Measurements from ENCODE around the gene DAB1. TPM values are rescaled to one million over a fixed set of nuclear protein-coding genes. Genes with fewer than 3 reads are reported as not detected.

Gene DAB1
- polyA plus RNA-seq, 3 donors, result not detected

GRCh38 chr1:57252597-57253294 lies 171.1 kb downstream of the DAB1 start:
- no peak for DNase-seq
- H3K27ac ChIP-seq (ENCODE audit: low read depth in 1 of 2, low read length in 2 of 2), result no peak overlapping the region
- H3K9me3 Mint-ChIP-seq, result peaks cover 0 to 5% (median 0%) of the 10 kb centered on the region in 7 donors
- H4K20me1 ChIP-seq (ENCODE audit: insufficient read depth, low read length), result no peaks in the 10 kb centered on the region
- no peak overlapping the region for H3K4me3 Mint-ChIP-seq
- H3K4me2 ChIP-seq (replicated peaks; ENCODE audit: extremely low read depth, low read length, poor library complexity, severe bottlenecking), result no peak overlapping the region
- no peak overlapping the region for H3K9ac ChIP-seq (ENCODE audit: insufficient read depth, low read length, poor library complexity, severe bottlenecking)
- H3K4me1 ChIP-seq (ENCODE audit: control insufficient read depth in 1 of 2, insufficient read depth in 2 of 2, low read length in 2 of 2), result no peaks in the 10 kb centered on the region
- no peak overlapping the region for H3K27ac Mint-ChIP-seq
- H3K9me3 ChIP-seq (replicated peaks in 1 of 2; ENCODE audit: control insufficient read depth in 1 of 2, insufficient read depth in 1 of 2, low read length in 2 of 2), result no peaks in the 10 kb centered on the region
- no peaks in the 10 kb centered on the region for H3K4me1 Mint-ChIP-seq
- no peak for TF ChIP-seq CTCF (IDR thresholded peaks at IDR 0.05)
- no peak overlapping the region for H2AFZ ChIP-seq (ENCODE audit: insufficient read depth, low read depth, low read length, poor library complexity, severe bottlenecking)
- H3K36me3 Mint-ChIP-seq, result no peaks in the 10 kb centered on the region
- no peaks in the 10 kb centered on the region for H3K79me2 ChIP-seq (ENCODE audit: insufficient read depth, low read length)
- no peaks in the 10 kb centered on the region for H3K36me3 ChIP-seq (replicated peaks in 1 of 2; ENCODE audit: control insufficient read depth in 1 of 2, insufficient read depth in 2 of 2, low read length in 2 of 2)
- WGBS (ENCODE audit: insufficient coverage), result 89% methylated on average over 6 of the region's 10 CpGs
- intact Hi-C loops (cut with micrococcal nuclease), result no loop called here
- H3K4me3 ChIP-seq (replicated peaks in 1 of 3; ENCODE audit: low read depth in 2 of 3, low read length in 3 of 3), result no peak overlapping the region
- H3K27me3 ChIP-seq (ENCODE audit: control insufficient read depth in 2 of 2, insufficient read depth in 2 of 2, low read length in 2 of 2), result no peaks in the 10 kb centered on the region
- H3K27me3 Mint-ChIP-seq (ENCODE audit: low read depth in 3 of 3), result peaks cover 0 to 6% (median 0%) of the 10 kb centered on the region in 3 donors

- Histone ChIP-seq H3K9me3 (replicated peaks in 1 of 2; ENCODE audit: control insufficient read depth in 1 of 2, insufficient read depth in 1 of 2, low read length in 2 of 2) (peaks cover 0 to 7% of the 10 kb centered on the region in 2 donors), H2AFZ (ENCODE audit: insufficient read depth, low read depth, low read length, poor library complexity, severe bottlenecking) (no peak overlapping the region), H4K20me1 (ENCODE audit: insufficient read depth, low read length) (no peaks in the 10 kb centered on the region), H3K36me3 (replicated peaks in 1 of 2; ENCODE audit: control insufficient read depth in 1 of 2, insufficient read depth in 2 of 2, low read length in 2 of 2) (no peaks in the 10 kb centered on the region), H3K4me2 (replicated peaks; ENCODE audit: extremely low read depth, low read length, poor library complexity, severe bottlenecking) (no peak overlapping the region), H3K9ac (ENCODE audit: insufficient read depth, low read length, poor library complexity, severe bottlenecking) (no peak overlapping the region), H3K4me1 (ENCODE audit: control insufficient read depth in 1 of 2, insufficient read depth in 2 of 2, low read length in 2 of 2) (no peaks in the 10 kb centered on the region), H3K27me3 (ENCODE audit: control insufficient read depth in 2 of 2, insufficient read depth in 2 of 2, low read length in 2 of 2) (no peaks in the 10 kb centered on the region), H3K27ac (ENCODE audit: low read depth in 1 of 2, low read length in 2 of 2) (no peak overlapping the region), H3K79me2 (ENCODE audit: insufficient read depth, low read length) (no peaks in the 10 kb centered on the region), H3K4me3 (replicated peaks in 1 of 3; ENCODE audit: low read depth in 2 of 3, low read length in 3 of 3) (no peak overlapping the region)
- no peak for DNase-seq
- H3K4me3 Mint-ChIP-seq, result no peak overlapping the region
- TF ChIP-seq CTCF (IDR thresholded peaks at IDR 0.05), result no peak
- H3K4me1 Mint-ChIP-seq, result no peaks in the 10 kb centered on the region
- no peaks in the 10 kb centered on the region for H3K36me3 Mint-ChIP-seq
- H3K27me3 Mint-ChIP-seq (ENCODE audit: low read depth in 3 of 3), result peaks cover 0 to 4% (median 0%) of the 10 kb centered on the region in 3 donors
- WGBS (ENCODE audit: insufficient coverage), result no CpG with 5 or more reads among the region's 3 CpGs
- intact Hi-C loops (cut with micrococcal nuclease), result no loop called here
- peaks cover 0 to 14% (median 5%) of the 10 kb centered on the region in 7 donors for H3K9me3 Mint-ChIP-seq
- H3K27ac Mint-ChIP-seq, result no peak overlapping the region
Measured at GRCh38 chr1:57250021-57250420, 173.8 kb downstream of the DAB1 start.

Measured in CD14-positive monocyte (primary cell).